ENCODE results near the gene GSTO1.

DNA sequence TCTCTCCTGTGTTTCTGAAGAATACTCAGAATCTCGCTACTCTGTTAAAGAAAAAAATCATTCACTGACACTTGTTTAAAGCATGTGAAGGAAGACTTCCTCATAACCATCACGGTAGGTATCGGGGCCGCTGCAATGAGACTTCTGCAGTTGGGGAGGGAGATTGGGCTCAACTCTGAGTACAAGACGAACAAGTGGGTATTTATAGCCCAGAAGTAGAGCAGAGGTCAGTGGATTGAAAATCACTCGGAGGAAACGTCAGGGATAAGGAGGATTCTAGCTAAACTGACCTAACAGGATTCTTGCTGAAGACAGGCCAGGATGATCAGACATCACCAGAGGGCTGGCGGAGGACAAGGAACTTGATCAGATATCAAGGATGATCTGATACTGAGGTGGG, 50.2 kb downstream of the GSTO1 start:
- TF ChIP-seq EZH2 (IDR thresholded peaks at IDR 0.05; ENCODE audit: insufficient read depth, low read length) = no peak
- TF ChIP-seq CTCF (IDR thresholded peaks at IDR 0.05; ENCODE audit: insufficient read depth, low read depth, low read length) = no peak

All from astrocyte (in vitro differentiated cells and primary cell).